Astrocyte of the hippocampus (primary cell): ENCODE measurements around the gene HERC2.
"Not testable (repeated sequence)": the region's sequence is repeated elsewhere in the genome, so short reads cannot be mapped to it uniquely, and the experiment has no call there.

Source experiments
- DNase-seq: peaks from one replicate; pipeline ENCODE4 v3.0.0; 2011; ENCODE audit warnings: low read depth, low spot score

The HERC2 gene, protein sequence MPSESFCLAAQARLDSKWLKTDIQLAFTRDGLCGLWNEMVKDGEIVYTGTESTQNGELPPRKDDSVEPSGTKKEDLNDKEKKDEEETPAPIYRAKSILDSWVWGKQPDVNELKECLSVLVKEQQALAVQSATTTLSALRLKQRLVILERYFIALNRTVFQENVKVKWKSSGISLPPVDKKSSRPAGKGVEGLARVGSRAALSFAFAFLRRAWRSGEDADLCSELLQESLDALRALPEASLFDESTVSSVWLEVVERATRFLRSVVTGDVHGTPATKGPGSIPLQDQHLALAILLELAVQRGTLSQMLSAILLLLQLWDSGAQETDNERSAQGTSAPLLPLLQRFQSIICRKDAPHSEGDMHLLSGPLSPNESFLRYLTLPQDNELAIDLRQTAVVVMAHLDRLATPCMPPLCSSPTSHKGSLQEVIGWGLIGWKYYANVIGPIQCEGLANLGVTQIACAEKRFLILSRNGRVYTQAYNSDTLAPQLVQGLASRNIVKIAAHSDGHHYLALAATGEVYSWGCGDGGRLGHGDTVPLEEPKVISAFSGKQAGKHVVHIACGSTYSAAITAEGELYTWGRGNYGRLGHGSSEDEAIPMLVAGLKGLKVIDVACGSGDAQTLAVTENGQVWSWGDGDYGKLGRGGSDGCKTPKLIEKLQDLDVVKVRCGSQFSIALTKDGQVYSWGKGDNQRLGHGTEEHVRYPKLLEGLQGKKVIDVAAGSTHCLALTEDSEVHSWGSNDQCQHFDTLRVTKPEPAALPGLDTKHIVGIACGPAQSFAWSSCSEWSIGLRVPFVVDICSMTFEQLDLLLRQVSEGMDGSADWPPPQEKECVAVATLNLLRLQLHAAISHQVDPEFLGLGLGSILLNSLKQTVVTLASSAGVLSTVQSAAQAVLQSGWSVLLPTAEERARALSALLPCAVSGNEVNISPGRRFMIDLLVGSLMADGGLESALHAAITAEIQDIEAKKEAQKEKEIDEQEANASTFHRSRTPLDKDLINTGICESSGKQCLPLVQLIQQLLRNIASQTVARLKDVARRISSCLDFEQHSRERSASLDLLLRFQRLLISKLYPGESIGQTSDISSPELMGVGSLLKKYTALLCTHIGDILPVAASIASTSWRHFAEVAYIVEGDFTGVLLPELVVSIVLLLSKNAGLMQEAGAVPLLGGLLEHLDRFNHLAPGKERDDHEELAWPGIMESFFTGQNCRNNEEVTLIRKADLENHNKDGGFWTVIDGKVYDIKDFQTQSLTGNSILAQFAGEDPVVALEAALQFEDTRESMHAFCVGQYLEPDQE (N-terminal part only)

GRCh38 chr15:28322129-28322588, at the start of gene HERC2:
TSS of gene HERC2 (minus strand) at chr15:28322179. CDS start at chr15:28321433, 746 bp downstream.
- not testable (repeated sequence) for DNase-seq

DNA sequence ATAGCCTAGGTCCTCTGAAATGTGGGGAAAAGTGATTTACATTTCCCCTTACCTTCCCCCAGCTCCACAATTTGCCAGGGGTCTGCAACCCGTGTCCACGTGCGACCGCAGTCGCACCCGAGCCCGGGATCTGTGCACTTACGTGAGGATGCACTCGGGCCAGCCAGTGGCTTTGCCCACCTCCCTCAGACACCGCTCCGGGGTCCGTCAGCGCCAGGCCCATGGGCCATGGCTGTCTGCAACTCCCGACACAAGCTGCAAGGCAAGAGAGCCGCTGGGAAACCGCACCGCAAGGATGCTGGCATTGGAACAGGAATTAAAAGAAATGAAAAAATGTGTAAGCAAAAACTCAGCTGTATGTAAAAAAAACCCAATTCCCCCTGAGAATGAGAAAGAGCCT, 43.5 kb upstream of the HERC2 start:
- not testable (repeated sequence) for DNase-seq

- DNase-seq, result not testable (repeated sequence)
Measured at GRCh38 chr15:28357984-28358383, 36.0 kb upstream of the HERC2 start, which contains the start of gene GOLGA6L24. TSS of gene GOLGA6L24 (minus strand) at chr15:28358084. CDS start at chr15:28358023, 61 bp downstream.

DNA sequence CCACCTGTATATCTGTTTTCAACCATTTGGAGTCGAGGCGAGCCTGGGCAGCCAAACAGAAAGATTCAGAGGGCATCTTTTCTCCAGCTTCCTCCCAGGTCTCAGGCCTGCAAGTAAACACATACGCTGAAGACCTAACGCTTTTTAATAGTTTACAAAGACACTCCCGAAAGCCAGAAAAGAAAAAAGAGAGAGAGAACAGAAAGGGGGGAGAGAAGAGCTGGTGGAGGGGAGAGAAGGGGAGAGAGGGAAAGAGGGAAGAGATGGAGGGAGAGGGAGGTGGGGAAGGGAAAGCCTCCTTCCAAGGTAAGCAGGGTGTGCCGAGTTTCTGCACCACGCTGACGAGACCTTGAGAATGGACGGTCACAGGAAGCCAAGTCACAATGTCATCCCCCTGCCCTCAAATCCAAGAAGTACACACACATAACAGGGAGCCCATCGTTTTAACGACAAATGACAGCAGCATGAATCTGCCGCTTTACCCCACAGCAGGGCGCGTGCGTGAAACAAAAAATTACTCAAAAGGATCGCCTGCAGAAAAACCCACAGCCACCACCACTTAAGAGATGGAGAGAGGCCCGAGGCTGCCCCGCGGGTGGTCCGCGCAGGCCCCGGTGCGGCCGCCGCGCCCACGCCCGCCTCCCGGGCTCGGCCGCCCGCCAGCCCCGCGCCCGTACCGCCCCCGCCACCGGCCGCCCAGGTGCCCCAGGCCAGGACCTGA, 461 bp downstream of the HERC2 start:
- DNase-seq, result not testable (repeated sequence)

- not testable (repeated sequence) for DNase-seq
Measured at GRCh38 chr15:28319725-28320124, 2.3 kb downstream of the HERC2 start.

- DNase-seq, result not testable (repeated sequence)
Measured at GRCh38 chr15:28318828-28319227, 3.2 kb downstream of the HERC2 start.

- DNase-seq, result not testable (repeated sequence)
Measured at GRCh38 chr15:28318122-28318521, 3.9 kb downstream of the HERC2 start.

DNA sequence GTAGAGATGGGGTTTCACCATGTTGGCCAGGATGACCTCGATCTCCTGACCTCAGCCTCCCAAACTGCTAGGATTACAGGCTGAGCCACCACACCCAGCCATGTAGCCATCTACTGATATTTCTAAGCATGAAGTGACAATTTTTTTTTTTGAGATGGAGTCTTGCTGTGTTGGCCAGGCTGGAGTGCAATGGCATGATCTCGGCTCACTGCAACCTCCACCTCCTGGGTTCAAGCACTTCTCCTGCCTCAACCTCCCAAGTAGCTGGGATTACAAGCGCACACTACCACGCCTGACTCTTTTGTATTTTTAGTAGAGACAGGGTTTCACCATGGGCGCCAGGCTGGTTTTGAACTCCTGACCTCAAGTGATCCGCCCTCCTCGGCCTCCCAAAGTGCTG, 5.0 kb downstream of the HERC2 start:
- not testable (repeated sequence) for DNase-seq

GRCh38 chr15:28310454-28310853, 11.5 kb downstream of the HERC2 start:
- not testable (repeated sequence) for DNase-seq

DNA sequence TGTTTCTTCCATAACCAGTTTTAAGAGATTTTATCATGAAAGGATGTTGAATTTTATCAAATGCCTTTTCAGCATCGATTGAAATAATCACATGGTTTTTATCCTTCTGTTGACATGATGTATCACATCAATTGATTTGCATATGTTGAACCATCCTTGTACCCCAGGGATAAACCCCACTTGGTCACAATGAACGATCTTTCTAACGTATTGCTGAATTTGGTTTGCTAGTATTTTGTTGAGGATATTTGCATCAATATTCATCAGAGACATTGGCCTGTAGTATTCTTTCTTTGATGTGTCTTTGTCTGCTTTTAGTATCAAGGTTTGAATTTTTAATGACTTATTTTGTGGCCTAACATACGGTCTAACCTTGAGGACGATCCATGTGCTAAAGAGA, 13.3 kb downstream of the HERC2 start:
- DNase-seq, result not testable (repeated sequence)

DNA sequence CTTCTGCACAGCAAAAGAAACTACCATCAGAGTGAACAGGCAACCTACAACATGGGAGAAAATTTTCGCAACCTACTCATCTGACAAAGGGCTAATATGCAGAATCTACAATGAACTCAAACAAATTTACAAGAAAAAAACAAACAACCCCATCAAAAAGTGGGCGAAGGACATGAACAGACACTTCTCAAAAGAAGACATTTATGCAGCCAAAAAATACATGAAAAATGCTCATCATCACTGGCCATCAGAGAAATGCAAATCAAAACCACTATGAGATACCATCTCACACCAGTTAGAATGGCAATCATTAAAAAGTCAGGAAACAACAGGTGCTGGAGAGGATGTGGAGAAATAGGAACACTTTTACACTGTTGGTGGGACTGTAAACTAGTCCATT, 16.3 kb downstream of the HERC2 start:
- DNase-seq, result not testable (repeated sequence)

GRCh38 chr15:28297434-28297833, 24.5 kb downstream of the HERC2 start:
- not testable (repeated sequence) for DNase-seq

DNA sequence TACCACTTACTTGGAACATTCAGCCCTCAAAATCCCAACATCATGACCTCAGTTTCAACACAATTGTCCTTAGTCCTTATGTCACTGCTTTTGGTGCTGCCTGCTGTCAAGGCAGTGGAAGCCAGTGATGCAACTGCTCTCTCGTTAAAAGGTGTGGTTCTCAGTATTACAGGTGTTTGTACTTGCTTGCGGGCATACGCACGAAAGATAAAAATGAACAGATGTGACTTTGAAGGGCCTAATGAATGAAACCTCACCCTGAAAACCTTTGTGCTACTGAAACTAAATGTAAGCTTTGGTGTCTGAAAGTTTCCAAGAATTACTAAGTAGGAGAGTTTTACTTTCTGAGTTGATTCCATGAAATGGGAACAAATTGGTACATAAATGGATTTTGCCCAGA, 25.2 kb downstream of the HERC2 start:
- not testable (repeated sequence) for DNase-seq

- peak; percentile 29 for DNase-seq
Measured at GRCh38 chr15:28295009-28295563, 26.9 kb downstream of the HERC2 start.

DNA sequence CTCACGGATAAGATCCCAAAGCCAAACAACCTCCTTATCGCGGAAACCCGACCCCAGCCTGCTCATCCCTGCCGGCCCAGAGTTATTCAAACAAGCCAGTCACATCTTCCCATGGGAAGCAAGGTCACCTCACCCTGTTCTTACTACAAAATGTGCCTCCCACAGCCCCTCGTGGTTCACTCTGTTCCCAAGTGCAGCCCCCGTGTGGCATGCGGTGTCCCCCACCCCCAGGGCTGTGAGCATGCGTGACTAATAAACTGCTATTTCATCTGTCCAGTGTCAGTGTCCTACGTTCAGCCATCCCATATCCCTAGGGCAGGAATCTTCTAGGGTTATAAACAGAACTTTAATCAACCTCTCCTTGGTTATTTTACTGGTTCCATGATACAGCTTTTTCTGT, 27.4 kb downstream of the HERC2 start:
- not testable (repeated sequence) for DNase-seq

GRCh38 chr15:28289694-28290463, 32.1 kb downstream of the HERC2 start:
- no peak for DNase-seq

- DNase-seq, result not testable (repeated sequence)
Measured at GRCh38 chr15:28288830-28289693, 32.9 kb downstream of the HERC2 start.

DNA sequence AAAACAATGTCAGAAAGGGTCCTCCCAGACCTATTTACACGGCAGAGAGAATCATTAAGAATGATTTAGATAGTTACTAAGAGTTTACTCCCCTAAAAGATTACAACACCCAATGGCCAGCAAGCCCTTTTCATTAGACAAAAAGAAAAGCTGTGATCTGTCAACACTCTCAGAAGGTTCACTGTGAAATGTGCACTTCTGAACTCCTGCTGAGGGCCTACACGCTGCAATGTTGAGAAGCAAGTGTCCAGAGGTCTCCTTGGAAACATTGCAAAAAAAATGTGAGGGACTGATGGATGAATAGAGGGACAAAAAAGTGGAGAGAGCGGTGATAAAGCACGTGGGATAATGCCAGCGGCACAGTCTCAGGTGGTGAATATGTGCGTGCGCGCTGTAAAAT, 35.3 kb downstream of the HERC2 start:
- DNase-seq, result not testable (repeated sequence)
